GM12878 (cell line): ENCODE data around the gene SBF1. TPM values are rescaled to one million over a fixed set of nuclear protein-coding genes. Genes with fewer than 3 reads are reported as not detected.

ENCODE experiments used
- BHLHE40 ChIP-seq, 2 experiments: fragments of 450-650 bp in 1 of 2; IDR thresholded peaks; 2 replicates each; pipeline ENCODE4 v1.6.1; 2011 to 2017; ENCODE audit warnings: low read depth in 2 of 2, borderline replicate concordance in 1 of 2, improper control_type of control experiment in 1 of 2, low read length in 1 of 2, mild to moderate bottlenecking in 1 of 2
- CBX3 ChIP-seq: fragments of 200-600 bp; sonication (generic); IDR thresholded peaks from 2 replicates; pipeline ENCODE4 v1.6.1; 2016; ENCODE audit warnings: low read depth, borderline replicate concordance
- ESRRA ChIP-seq: IDR thresholded peaks from 2 replicates; pipeline ENCODE4 v1.6.1; 2012; ENCODE audit warnings: mild to moderate bottlenecking, low read length, improper control_type of control experiment
- IKZF2 ChIP-seq, 2 experiments: fragments of 450-650 bp; IDR thresholded peaks; 2 replicates each; pipeline ENCODE4 v1.6.1; 2017; ENCODE audit warnings: mild to moderate bottlenecking in 2 of 2, moderate library complexity in 2 of 2
- IRF4 ChIP-seq: IDR thresholded peaks from 2 replicates; pipeline ENCODE4 v1.6.1; 2011; ENCODE audit warnings: low read depth, low read length
- KLF5 ChIP-seq: fragments of 450-650 bp; IDR thresholded peaks from 2 replicates; pipeline ENCODE4 v1.6.1; 2014; ENCODE audit warnings: mild to moderate bottlenecking; ENCODE audit not compliant: partially characterized antibody
- NFIC ChIP-seq: IDR thresholded peaks from 2 replicates; pipeline ENCODE4 v1.6.1; 2012; ENCODE audit warnings: low read depth, mild to moderate bottlenecking, inconsistent platforms, low read length, moderate library complexity
- NFXL1 ChIP-seq: fragments of 450-650 bp; IDR thresholded peaks from 2 replicates; pipeline ENCODE4 v1.6.1; 2017; ENCODE audit warnings: antibody characterized with exemption, mild to moderate bottlenecking, borderline replicate concordance
- NR2F1 ChIP-seq: fragments of 450-650 bp; conservative IDR thresholded peaks from 2 replicates; pipeline ENCODE4 v1.6.1; 2017; ENCODE audit warnings: mild to moderate bottlenecking
- PAX5 ChIP-seq: IDR thresholded peaks from 2 replicates; pipeline ENCODE4 v1.6.1; 2011; ENCODE audit warnings: low read depth, low read length, borderline replicate concordance
- POLR2AphosphoS5 ChIP-seq: IDR thresholded peaks from 2 replicates; pipeline ENCODE4 v1.6.1; 2011; ENCODE audit warnings: mild to moderate bottlenecking, low read length, inconsistent platforms
- RAD51 ChIP-seq: fragments of 450-650 bp; IDR thresholded peaks from 2 replicates; pipeline ENCODE4 v1.6.1; 2016; ENCODE audit warnings: moderate library complexity, mild to moderate bottlenecking, inconsistent platforms
- SMC3 ChIP-seq: IDR thresholded peaks from 2 replicates; pipeline ENCODE4 v1.6.1; 2011; ENCODE audit warnings: low read length, improper control_type of control experiment, borderline replicate concordance
- SP1 ChIP-seq: IDR thresholded peaks from one replicate; pipeline ENCODE4 v1.6.1; 2011; ENCODE audit warnings: low read depth, low read length
- STAT3 ChIP-seq: IDR thresholded peaks from 2 replicates; pipeline ENCODE4 v1.6.1; 2011; ENCODE audit warnings: low read depth, low read length, improper control_type of control experiment
- TCF12 ChIP-seq: IDR thresholded peaks from 2 replicates; pipeline ENCODE4 v1.6.1; 2011; ENCODE audit warnings: low read depth, mild to moderate bottlenecking, low read length
- YBX1 ChIP-seq: fragments of 450-650 bp; IDR thresholded peaks from 2 replicates; pipeline ENCODE4 v1.6.1; 2016; ENCODE audit warnings: antibody characterized with exemption
- ZZZ3 ChIP-seq: IDR thresholded peaks from 2 replicates; pipeline ENCODE4 v1.6.1; 2011; ENCODE audit warnings: low read depth; ENCODE audit not compliant: control insufficient read depth, insufficient read length
- polyA plus RNA-seq, 11 experiments: library from polyadenylated mRNA; depleted of rRNA in 4 of 11; unstranded in 6 of 11; stranded (reverse) in 5 of 11; fragments of >200 nt; fragmentation: Nextera tagmentation in 4 of 11; fragmentation: Illumina TruSeq in 1 of 11; extraction: Ambion mirVana in 4 of 11; extraction: Trizol in 1 of 11; gene quantifications; 1 replicate in 1 of 11; 2 replicates in 10 of 11; pipeline versions ENCODE4 v1.2.1 to v1.2.3, GENCODE V29; 2011 to 2016; ENCODE audit warnings: inconsistent platforms in 2 of 11, missing spikeins in 2 of 11, low read depth in 1 of 11
- total RNA-seq, 4 experiments: library from RNA; depleted of rRNA in 3 of 4; stranded (reverse); fragments of >200 nt in 3 of 4; fragmentation: Illumina TruSeq in 1 of 4; extraction: Trizol in 1 of 4; gene quantifications; 2 replicates each; pipeline versions ENCODE4 v1.2.1 to v1.2.3, GENCODE V29; 2013 to 2021
- TF ChIP-seq, protein P1 (sequence below): IDR thresholded peaks from 2 replicates; pipeline ENCODE4 v1.6.1; 2012; ENCODE audit warnings: low read depth, low read length, improper control_type of control experiment
- TF ChIP-seq, protein P2 (sequence below): IDR thresholded peaks from 2 replicates; pipeline ENCODE4 v1.6.1; 2012; ENCODE audit warnings: mild to moderate bottlenecking, low read depth, low read length
- TF ChIP-seq, protein P3 (sequence below): fragments of 450-650 bp; formaldehyde crosslinking; IDR thresholded peaks from 2 replicates; pipeline ENCODE4 v1.5.0; 2022; ENCODE audit warnings: mild to moderate bottlenecking, missing genetic modification characterization

SBF1 gene
- total and polyA plus RNA-seq, 10 of the 15 experiments (the other 5 are each of a cell fraction or from before 2014, with no cell fraction given) = 0.23 to 95.0 (median 17.8) TPM

DNA sequence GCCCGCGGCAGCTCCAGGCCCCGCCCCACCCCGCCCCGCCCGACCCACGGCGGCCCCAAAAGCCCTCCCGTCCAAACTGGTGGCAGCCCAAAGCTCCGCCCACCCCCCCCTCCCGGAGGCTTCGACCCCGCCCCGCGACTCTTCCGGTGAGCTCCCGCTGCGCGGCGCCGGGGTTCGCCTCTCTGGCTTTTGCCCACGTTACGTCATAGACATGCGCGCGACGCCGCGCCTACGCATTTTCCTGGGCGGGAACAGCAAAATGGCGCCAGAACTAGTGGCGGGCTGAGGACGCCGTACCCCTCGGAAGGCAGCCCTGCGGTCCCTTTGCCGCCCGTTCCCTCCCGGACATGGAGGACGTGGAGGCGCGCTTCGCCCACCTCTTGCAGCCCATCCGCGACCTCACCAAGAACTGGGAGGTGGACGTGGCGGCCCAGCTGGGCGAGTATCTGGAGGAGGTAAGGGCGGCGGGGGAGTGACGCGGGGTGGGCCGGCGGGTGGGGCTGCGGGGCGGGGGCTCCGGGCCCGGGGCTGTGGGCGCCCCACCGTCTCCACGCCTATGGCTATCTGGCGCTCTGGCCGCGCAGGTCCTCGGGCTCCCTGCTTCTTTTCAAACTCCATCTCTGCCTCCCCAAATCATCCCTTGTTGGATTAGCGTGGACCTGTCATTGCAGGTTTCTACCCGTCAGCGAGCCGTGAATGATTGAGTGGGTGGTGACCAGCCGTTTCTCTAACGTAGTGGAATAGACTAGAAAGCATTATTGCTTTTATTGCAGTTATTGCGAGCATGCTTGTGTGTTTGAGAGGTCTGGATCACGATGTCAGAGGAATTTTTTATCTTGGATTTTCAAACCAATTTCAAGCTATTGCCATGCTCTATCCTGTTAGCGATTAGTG, 33.4 kb upstream of the SBF1 start, which contains the start of gene NCAPH2 (continued):
- TF ChIP-seq IRF4 (no peak), POLR2AphosphoS5 (peak; percentile 74), RAD51 (no peak), NFXL1 (no peak), YBX1 (no peak), BHLHE40 (IDR thresholded peaks at IDR 0.05; ENCODE audit: borderline replicate concordance in 1 of 2, low read depth in 2 of 2, low read length in 1 of 2) (peak; percentile 25 to 30; a peak in 1 of 4 replicates), TCF12 (no peak), CBX3 (no peak), SP1 (peak; percentile 81), STAT3 (no peak), NR2F1 (no peak), SMC3 (no peak), ESRRA (peak; percentile 23; the same call in 1 of the 2 replicates), IKZF2 (IDR thresholded peaks at IDR 0.05) (0 out of 4 replicates have a peak, but pooled peaks of 1 of the 2 experiments have one; percentile 24), ZZZ3 (no peak), PAX5 (peak; percentile 34; the same call in 1 of the 2 replicates), KLF5 (no peak), NFIC (no peak)
- TF ChIP-seq, protein P1, sequence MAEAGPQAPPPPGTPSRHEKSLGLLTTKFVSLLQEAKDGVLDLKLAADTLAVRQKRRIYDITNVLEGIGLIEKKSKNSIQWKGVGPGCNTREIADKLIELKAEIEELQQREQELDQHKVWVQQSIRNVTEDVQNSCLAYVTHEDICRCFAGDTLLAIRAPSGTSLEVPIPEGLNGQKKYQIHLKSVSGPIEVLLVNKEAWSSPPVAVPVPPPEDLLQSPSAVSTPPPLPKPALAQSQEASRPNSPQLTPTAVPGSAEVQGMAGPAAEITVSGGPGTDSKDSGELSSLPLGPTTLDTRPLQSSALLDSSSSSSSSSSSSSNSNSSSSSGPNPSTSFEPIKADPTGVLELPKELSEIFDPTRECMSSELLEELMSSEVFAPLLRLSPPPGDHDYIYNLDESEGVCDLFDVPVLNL = peak; percentile 89
- TF ChIP-seq, protein P2, sequence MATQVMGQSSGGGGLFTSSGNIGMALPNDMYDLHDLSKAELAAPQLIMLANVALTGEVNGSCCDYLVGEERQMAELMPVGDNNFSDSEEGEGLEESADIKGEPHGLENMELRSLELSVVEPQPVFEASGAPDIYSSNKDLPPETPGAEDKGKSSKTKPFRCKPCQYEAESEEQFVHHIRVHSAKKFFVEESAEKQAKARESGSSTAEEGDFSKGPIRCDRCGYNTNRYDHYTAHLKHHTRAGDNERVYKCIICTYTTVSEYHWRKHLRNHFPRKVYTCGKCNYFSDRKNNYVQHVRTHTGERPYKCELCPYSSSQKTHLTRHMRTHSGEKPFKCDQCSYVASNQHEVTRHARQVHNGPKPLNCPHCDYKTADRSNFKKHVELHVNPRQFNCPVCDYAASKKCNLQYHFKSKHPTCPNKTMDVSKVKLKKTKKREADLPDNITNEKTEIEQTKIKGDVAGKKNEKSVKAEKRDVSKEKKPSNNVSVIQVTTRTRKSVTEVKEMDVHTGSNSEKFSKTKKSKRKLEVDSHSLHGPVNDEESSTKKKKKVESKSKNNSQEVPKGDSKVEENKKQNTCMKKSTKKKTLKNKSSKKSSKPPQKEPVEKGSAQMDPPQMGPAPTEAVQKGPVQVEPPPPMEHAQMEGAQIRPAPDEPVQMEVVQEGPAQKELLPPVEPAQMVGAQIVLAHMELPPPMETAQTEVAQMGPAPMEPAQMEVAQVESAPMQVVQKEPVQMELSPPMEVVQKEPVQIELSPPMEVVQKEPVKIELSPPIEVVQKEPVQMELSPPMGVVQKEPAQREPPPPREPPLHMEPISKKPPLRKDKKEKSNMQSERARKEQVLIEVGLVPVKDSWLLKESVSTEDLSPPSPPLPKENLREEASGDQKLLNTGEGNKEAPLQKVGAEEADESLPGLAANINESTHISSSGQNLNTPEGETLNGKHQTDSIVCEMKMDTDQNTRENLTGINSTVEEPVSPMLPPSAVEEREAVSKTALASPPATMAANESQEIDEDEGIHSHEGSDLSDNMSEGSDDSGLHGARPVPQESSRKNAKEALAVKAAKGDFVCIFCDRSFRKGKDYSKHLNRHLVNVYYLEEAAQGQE = no peak
- TF ChIP-seq, protein P3, sequence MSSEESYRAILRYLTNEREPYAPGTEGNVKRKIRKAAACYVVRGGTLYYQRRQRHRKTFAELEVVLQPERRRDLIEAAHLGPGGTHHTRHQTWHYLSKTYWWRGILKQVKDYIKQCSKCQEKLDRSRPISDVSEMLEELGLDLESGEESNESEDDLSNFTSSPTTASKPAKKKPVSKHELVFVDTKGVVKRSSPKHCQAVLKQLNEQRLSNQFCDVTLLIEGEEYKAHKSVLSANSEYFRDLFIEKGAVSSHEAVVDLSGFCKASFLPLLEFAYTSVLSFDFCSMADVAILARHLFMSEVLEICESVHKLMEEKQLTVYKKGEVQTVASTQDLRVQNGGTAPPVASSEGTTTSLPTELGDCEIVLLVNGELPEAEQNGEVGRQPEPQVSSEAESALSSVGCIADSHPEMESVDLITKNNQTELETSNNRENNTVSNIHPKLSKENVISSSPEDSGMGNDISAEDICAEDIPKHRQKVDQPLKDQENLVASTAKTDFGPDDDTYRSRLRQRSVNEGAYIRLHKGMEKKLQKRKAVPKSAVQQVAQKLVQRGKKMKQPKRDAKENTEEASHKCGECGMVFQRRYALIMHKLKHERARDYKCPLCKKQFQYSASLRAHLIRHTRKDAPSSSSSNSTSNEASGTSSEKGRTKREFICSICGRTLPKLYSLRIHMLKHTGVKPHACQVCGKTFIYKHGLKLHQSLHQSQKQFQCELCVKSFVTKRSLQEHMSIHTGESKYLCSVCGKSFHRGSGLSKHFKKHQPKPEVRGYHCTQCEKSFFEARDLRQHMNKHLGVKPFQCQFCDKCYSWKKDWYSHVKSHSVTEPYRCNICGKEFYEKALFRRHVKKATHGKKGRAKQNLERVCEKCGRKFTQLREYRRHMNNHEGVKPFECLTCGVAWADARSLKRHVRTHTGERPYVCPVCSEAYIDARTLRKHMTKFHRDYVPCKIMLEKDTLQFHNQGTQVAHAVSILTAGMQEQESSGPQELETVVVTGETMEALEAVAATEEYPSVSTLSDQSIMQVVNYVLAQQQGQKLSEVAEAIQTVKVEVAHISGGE (CRISPR knock-in tag) = no peak
